ENCODE data around the gene ELL. TPM values are rescaled to one million over a fixed set of nuclear protein-coding genes. Genes with fewer than 3 reads are reported as not detected.

Gene ELL
- total and polyA plus RNA-seq, 9 of the 15 experiments (the other 6 are each of a cell fraction or from before 2014, with no cell fraction given), result 0.24 to 22.5 (median 4.1) TPM

DNA sequence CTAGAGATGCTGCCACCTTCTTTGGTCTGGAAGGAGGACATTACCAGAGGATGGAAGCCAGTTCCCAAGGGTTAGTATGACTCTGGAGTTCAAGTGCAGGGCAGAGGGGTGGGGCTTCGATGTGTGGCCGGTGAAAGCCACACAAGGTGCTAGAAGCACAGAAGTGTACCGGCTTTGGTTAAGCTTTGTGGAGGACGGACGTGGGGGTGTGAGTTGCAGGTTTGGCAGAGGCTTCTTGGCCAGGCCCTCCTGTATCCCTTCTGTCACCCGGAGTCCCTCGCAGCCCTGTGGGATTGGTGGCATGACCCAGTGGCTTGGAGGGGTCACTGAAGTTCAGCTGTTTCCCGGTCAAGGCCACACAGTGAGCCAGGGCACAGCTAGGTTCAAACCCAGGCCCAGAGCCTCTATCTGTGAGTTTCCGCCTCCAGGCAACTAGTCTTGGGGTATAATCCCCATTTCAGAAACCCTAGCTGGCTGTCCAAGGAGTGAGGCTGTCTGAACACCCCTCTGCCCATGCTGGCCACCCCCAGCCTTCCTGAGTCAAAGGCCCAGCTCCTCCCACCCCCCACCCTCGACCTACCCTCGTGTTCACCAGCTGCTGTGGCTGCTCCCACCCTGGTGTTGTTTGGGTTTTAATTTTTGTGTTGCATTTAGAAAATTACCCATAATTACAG lies 107.2 kb downstream of the ELL start (continued):
- TF ChIP-seq KAT7 (CRISPR knock-in tag; IDR thresholded peaks at IDR 0.05; ENCODE audit: borderline replicate concordance), result no peak
- TF ChIP-seq, protein P1, sequence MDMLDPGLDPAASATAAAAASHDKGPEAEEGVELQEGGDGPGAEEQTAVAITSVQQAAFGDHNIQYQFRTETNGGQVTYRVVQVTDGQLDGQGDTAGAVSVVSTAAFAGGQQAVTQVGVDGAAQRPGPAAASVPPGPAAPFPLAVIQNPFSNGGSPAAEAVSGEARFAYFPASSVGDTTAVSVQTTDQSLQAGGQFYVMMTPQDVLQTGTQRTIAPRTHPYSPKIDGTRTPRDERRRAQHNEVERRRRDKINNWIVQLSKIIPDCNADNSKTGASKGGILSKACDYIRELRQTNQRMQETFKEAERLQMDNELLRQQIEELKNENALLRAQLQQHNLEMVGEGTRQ (CRISPR knock-in tag; IDR thresholded peaks at IDR 0.05), result no peak
- TF ChIP-seq MTA2 (IDR thresholded peaks at IDR 0.05; ENCODE audit: low read depth), result no peak
- TF ChIP-seq TCFL5 (CRISPR knock-in tag; conservative IDR thresholded peaks at IDR 0.05), result no peak
- TF ChIP-seq ZNF124 (CRISPR knock-in tag; IDR thresholded peaks at IDR 0.05), result no peak
- no peak for TF ChIP-seq ZNF561 (CRISPR knock-in tag; conservative IDR thresholded peaks at IDR 0.05)
- TF ChIP-seq MTA3 (IDR thresholded peaks at IDR 0.05; ENCODE audit: borderline replicate concordance), result no peak
- TF ChIP-seq THRAP3 (IDR thresholded peaks at IDR 0.05; ENCODE audit: borderline replicate concordance), result no peak
- TF ChIP-seq ATF3 (IDR thresholded peaks at IDR 0.05), result no peak
- no peak for TF ChIP-seq ATF3 (CRISPR knock-in tag; conservative IDR thresholded peaks at IDR 0.05)
- TF ChIP-seq ARNT (IDR thresholded peaks at IDR 0.05), result no peak
- no peak; a peak in 1 of 6 replicates for TF ChIP-seq ZBTB11 (CRISPR knock-in tag; IDR thresholded peaks at IDR 0.05)
- no peak for TF ChIP-seq MEIS2 (IDR thresholded peaks at IDR 0.05; ENCODE audit: partially characterized antibody)
- no peak for TF ChIP-seq RERE (CRISPR knock-in tag; IDR thresholded peaks at IDR 0.05; ENCODE audit: borderline replicate concordance)
- TF ChIP-seq FOXJ2 (tag; IDR thresholded peaks at IDR 0.05), result peak; percentile 62; the same call in 1 of the 2 replicates
- no peak for TF ChIP-seq ZNF764 (CRISPR knock-in tag; IDR thresholded peaks at IDR 0.05; ENCODE audit: low read depth)
